Activated CD8-positive, alpha-beta memory T cell treated with anti-CD3 and anti-CD28 coated beads for 24 hours (primary cell): Measurements from ENCODE around the gene PIK3R4.

Experiments
- DNase-seq: peaks from one replicate; pipeline ENCODE4 v3.0.0-alpha.2; 2020

The PIK3R4 gene

DNA sequence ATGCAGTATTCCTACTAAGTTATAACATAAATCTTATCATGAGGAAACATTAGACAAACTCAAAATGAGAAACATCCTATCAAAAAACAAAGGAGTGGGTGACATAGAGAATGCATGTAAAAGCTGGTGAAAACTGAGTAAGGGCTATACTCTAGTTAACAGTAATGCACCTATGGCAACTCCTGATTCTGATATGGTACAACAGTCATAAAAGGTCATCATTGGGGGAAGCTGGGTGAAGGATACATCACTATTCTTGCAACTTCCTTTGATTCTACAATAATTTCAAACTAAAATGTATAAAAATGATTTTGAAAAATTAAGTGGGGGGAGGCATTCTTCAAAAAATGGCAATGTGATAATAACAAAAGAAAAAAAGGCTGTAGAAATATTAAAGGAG is 6.8 kb downstream of the PIK3R4 start:
- no peak for DNase-seq

DNA sequence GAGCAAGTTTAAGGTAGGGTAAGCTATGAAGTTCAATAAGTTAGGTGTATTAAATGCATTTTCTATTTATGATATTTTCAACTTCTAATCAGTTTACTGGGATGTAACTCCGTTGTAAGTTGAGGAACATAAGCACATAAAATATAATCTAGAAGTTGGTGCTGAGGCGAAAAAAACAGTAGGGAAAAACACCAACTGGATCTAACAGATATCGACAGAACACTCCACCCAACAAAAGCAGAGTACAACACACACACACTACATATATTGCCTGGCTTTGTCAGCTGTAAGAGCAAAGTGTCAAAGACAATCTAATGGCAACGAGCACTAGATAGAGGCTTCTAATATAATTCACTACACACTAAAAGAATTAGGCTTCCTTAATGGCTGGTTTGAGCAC is 8.4 kb downstream of the PIK3R4 start:
- DNase-seq: no peak

DNA sequence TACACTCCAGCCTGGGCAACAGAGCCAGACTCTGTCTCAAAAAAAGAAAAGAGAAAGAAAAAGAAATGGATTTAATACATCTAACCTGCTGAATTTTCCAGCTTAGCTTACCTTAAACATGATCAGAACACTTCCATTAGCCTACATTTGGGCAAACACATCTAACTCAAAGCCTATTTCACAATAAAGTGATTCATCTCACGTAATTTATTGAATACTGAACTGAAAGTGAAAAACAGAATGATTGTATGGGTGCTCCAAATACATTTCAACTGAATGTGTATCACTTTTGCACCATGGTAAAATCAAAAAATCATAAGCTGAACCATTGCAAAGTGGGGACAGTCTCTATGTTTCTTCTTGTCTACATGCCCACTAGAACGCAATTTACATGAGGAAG is 9.0 kb downstream of the PIK3R4 start:
- DNase-seq: no peak

DNA sequence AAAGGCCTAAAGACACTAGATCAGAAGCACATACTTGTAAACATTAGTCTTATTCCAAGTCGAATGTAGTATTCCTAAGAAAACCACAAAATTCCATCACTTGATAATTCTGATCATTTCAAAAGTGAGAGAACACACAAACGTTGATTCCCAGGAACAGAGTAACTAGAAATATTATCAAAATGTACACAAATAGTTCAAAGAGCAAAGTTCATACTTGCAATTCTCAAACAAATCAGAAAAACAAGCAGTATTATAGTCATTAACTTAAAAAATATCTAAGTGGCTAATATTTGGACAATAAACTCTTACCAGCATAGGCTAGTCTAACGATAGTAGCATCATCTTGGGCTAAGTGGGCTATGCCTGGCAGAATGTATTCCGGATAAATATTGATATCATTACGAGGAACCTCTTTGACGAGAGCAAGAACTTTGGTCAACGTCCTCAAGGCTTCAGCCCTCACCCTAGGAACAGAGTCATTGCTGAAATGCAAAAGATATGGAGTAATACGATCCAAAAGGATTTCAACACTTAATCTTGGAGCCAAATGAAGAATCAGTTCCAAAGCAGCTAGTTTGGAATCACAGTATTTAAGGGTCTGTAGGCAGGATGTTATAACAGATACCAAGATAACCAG is 13.3 kb downstream of the PIK3R4 start:
- no peak for DNase-seq

DNA sequence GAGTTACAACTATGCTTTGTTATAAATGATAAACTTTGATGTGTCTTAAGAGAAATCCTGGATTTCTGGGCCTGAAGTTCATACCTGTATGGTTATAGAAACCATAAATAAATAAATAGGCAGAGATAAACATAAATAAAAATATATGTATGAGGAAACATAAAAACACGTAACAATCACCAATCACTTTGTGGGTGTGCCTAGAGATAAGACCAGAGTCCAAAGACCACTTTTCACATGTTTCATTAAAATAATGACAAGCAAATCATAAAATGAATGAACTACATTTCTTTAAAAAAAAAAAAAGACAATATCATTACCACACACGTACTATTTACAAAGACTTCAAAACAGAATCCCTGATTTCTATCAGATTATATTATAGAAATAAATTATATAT is 14.1 kb downstream of the PIK3R4 start:
- DNase-seq: no peak

DNA sequence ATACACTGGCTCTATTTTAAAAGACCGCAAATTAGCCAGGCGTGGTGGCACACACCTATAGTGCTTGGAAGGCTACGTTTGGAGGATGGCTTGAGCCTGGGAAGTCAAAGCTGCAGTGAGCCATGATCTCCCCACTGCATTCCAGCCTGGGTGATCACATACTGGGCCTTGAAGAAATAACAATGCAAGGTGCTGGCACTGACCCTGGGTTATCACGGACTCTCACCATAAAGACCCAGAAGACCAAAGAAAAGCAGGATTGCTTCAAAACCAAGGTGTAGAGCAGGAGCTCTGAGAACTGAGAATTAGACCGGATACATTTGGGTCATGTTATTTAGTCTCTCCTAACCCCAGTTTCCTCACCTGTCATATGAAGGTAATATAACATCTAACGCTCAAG is 14.8 kb downstream of the PIK3R4 start:
- no peak for DNase-seq

DNA sequence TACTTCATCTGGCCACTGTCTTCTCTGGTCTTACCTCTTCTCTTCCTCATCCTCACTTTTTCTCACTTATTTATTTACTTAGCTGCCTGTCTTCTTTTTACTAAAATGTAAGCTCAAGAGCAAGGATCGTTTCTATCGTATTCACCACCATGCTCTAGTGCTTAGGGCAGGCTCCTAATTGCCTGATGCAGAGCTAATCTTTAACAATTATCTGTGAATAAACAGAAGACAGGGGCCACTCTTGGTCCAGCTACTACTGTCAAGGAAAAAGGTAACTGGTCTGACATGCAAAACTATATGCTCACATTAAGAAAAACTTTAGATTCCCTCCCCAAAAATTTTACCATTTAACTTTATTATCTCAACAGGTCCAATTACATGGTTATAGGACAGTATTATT is 17.5 kb downstream of the PIK3R4 start:
- no peak for DNase-seq

DNA sequence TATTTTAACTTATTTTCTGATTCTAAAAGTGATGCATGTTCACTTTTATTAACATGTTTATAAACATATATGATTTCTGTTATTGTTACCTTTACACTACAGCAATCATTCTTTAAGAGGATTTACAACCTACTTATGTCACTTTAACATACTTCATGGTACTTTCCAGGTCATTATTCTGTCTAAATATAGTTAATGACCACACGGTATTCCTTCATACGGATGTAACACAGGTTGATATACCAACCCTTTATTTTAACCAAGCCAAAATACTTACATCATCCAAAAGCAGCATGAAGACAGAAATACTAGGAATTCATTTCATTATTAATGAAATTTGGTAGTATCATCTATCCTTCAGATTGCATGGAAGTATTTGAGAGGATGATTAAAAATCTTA is 18.6 kb downstream of the PIK3R4 start:
- no peak for DNase-seq

DNA sequence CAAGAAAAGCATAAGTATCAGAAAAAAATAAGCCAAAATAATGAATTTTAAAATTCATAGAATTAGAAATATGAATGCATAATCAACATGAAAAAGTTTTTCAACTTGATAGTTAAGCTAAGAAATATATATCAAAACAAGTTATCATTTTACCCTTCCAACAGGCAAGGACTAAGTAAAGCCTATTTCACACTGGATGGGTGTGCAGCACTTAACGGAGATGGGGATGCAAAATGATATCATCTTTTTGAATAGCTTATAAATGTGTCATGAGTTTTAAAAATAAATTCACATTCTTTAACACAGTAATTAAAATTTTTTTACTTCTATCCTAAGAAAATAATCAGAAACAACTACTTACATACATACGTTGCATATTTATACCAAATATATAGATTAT is 20.9 kb downstream of the PIK3R4 start:
- no peak for DNase-seq

DNA sequence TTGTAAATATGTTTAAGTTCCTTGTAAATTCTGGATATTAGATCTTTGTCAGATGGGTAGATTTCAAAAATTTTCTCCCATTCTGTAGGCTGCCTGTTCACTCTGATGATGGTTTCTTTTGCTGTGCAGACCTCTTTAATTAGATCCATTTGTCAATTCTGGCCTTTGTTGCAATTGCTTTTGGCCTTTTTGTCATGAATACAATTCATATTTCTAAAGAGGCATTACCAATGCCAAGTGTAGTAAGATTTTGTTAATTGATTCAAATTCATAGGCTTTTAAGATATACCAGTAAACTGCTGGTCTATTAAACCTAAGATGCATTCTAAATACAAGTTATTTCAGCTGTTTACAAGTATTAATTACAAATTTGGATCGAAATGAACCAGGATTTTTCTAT is 31.0 kb downstream of the PIK3R4 start:
- DNase-seq: no peak

DNA sequence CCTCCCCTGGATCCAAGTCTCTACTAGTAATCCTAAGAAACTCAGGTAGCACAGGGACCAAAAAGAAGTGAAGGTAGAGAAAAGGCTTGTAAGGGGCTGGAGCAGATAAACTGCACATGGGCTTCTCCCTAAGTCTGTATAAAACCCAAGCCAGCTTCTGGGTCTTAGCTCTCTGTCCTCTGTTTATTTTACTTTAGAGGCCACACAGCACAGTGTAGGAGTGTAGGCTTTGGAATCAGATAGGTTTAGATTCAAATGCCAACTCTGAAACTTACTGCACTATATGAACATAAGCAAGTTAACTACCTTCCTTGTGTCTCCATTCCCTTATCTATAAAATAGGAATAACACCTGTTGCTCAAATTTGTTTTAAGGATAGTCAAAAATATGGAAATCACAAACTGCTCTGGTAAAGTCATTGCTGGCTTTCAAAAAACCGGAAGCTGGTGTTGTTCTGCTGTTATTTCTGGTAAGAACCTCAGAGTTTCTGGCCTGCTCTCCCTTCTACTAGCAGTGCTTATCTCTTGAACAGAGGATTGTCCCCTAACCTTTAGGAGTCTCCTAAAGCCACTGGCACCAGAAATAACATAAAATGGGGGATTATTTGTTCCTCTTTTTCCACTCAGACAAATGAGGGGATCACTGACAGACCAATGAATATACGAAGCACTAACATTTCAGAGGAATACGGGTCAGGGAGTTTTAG is 33.8 kb downstream of the PIK3R4 start:
- DNase-seq: no peak

DNA sequence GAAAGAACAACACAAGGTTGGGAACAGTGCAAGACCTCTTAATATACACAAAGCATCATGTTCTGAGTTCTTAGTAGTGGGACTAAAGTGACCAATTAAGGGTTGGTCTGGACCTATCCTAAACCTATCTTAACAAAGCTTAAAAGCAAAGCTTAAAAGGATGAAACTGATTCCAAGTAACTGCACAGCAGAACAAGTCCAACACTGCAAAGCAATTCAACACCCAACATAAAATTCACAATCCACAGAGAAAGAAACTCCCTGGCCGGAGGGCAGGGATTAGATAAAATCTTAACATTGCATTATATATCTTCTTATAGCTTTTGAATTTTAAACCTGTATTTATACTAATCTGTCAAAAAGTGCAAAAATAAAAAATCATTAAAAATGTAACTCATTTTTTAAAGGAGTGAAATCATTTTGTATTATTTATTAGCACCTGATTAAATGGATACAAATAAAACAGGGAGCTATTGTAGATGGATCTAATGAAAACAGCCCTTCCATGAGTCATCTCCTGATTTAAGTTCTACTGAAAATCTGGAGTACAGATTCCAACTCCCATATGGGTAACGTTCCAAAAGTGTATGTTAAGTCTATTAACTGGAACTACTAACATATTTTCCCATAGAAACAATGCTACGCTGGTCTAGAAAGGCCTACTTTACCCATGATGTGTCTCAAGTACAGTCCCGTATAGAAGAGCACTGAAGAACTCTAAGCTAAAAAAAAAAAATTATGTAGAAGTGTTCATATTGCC is 34.9 kb downstream of the PIK3R4 start:
- no peak for DNase-seq

DNA sequence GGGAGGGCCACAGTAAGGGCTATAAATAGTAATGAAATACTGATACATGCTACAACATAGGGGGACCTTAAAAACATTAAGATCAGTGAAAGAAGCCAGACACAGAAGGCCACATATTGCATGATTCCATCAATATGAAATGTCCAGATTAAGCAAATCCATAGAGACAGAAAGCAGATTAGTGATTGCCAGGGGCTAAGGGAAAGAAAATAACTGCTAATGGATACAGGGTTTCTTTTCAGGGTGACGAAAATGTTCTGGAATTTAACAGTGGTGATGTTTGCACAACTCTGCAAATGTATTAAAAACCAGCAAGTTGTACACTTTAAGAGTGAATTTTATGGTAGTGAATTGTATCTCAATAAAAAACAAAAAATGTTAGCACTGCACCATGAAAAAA is 37.0 kb downstream of the PIK3R4 start:
- no peak for DNase-seq

DNA sequence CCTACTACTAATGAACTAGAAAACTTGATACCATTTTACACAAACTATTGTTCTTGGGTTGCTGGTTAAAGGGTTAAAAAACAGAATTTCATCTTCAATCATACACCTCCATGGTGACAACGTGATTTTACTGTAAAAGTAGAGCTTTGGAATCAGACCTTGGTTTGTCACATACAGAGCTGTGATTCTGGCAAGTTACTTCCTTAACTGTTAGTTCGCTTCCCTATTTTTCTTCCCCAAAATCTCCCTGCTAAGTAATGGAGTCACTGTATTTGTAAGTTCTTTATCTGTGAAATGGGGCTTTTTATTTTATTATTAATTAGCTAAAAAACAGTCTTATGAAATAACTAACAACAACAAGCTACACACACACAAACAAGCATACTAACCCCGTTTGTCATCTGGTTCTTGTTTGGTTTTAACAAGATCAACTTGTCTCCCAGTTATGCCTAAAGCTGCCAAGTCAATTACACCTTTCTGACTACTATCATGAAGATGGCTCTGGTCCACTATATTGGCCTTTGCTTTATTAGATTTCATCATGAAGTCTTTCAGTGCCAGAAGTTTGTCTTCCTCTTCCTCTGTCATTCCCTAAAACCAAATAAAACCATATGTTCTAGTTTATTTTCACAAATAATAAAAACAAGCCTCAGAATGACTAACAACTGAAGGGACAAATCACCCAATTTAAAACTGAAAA is 38.6 kb downstream of the PIK3R4 start:
- no peak for DNase-seq

DNA sequence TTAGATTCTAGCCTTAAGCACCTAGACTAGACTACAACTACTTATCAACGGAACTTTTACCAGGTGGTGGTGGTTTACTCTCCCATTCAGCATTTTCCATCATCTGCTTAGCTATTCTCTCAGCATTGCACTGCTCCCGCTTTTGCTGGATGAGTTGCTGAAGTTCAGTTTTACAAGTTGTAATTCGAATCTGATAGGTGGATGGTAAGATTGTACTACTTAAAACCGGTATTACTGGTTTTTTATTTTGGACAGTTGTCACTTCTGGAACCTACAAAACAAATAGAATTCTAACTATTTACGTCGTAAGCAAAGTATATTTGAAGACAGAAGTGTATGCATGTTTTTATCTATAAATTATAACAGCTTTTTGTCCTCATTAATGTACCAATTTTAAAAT is 41.1 kb downstream of the PIK3R4 start:
- no peak for DNase-seq

DNA sequence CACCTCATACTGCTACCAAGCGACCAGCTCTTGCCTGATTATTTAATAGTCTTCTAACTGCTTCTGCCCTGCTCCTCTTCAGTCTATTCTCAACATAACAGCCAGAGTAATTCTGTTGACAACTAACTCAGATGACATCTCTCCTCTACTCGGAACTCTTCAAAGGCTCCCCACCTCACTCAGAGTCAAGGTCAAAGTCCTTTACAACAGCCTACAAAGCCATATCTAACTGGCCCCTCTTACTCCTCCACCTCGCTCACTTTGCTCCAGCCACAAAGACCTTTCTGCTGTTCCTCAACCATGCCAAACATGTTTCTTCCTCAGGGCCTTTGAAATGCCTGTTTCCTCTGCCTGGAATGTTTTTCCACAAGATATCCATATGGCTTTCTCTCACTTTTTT is 43.6 kb downstream of the PIK3R4 start:
- no peak for DNase-seq

DNA sequence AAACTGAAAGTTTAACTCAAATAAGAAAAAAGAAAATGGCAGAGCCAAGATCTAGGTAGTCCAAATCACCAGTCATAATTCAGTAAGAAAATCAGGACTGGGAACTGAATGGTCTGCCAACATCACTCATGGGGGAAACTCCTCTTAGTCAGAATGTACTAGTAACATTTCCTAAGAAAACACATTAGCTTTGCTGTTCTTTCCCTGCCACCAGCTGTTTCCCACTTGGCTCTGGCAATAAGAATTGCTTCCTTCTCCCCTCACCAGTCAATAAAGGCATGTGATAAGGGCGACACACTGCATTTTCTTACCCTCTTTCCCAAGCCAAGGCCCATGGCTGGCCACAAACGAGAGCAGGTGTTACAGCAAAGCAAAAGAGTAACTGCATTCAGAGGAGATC is 46.1 kb downstream of the PIK3R4 start:
- DNase-seq: no peak

DNA sequence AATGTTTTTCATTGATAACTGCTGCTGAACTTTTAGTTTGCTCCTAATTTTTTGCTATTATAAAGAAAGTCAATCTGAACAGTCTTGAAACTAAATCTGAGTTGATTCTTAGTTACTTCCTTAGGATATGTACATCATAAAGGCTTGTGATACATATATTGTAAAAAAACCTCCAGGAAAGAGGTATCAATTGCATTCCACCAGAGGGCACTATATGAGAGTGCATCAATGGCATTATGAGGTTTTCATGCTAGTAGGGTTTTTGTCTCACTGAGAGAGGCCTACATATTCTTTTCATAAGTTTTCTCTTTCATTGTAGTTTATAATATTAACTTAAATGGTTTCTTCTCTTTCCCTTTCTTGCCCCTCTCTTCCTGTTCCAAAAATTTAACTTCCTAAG is 46.9 kb downstream of the PIK3R4 start:
- no peak for DNase-seq

DNA sequence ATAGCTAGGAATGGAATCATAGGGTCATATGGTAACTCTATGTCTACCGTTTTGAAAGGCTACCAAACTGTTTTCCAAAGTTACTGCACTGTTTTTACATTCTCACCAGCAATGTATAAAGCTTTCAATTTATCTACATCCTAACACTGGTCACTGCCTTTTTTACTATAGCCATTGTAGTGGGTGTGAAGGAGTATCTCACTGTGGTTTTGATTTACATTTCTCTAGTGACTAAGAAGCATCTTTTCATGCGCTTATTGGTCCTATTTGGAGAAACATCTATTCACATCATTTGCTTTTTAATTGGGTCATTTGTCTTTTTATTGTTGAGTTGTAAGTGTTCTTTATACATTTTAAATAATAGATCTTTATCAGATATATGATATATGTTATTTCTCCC is 53.3 kb downstream of the PIK3R4 start:
- no peak for DNase-seq

DNA sequence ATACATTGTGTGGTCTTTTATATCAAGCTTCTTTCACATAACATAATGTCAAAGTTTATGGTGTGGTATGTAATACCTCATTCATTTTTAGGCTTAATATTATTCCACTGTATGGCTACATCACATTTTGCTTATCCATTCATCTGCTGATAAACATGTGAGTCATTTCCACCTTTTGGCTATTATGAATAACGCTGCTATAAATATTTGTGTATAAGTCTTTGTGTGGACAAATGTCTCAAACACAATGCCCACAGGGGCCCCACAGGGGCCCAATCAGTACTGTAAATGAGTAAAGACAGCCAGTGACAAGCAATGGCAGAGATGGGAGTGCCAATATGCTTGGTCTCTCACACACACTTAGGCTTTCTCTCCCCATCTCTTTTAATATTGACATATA is 54.2 kb downstream of the PIK3R4 start:
- DNase-seq: no peak

DNA sequence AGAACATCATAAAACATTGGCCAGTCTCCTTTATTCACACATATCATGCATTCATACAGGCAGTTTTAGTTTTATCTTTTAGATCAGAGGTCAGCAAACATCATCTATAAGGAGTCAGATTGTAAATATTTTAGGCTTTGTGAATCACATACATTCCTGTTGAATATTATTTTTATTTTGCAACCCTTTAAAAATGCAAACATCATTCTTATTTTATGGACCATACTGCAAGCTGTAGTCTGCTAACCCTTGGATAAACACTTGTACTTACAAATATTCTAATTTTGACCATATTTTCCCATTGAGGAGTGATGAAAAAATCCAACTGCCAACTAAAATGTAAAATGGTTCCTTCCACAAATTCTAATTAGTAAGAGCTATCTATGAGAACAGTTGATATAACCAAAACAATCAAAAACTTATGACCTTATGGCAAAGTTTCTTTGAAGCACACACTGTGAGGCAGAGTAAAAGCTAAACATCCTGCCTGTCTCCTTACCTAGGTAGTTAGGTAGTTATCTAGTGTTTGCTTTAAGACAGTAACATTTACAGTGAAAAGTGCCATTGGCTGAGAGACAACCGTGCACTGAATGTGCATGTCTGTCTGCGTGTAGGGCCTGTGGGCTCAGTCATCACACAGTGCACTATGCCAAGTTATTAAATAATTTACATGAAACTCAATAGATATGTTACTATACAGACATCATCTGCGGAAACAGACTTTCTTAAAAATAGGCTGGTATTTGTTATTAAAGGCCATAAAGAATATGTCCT is 57.7 kb downstream of the PIK3R4 start:
- no peak for DNase-seq

DNA sequence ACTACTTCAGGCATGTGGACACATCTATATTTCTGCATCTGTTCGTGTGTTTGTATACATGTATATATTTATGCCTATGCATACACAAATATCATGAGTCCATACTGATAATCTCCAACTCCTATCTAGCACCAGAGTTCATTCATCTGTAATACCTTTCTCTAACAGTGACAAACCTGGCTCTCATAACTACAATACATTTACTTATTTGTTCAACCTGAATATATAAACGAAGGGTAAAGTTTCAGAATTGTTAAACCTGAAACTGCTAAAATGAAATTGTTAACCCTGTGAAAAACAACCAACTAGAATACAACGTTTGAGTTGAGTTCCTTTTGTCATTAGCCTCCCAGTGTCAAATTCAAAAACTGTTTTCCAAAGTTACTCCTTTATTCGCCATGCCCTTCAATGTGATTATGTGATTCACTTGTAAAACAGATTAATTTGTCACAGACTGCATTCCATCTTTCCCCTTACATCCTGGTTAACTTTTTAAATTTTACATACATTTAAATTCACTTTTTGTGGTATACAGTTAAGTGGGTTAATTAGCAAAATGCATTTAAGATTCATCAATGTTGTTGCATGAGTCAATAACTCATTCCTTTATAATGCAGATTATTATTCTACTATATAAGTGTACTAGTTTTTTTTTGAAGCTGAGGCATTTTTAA is 58.5 kb downstream of the PIK3R4 start:
- no peak for DNase-seq
